Activated CD4-positive, alpha-beta T cell treated with anti-CD3 and anti-CD28 coated beads for 24 hours (primary cell): ENCODE results near the gene EEF1G.
A peak's percentile ranks its signal among the peaks of the same experiment; 100 is the strongest.
"Not testable (repeated sequence)": the region's sequence is repeated elsewhere in the genome, so short reads cannot be mapped to it uniquely, and the experiment has no call there.

Source experiments
- DNase-seq, 2 donors: peaks; one replicate each; pipeline ENCODE4 v3.0.0-alpha.2; 2020; ENCODE audit warnings: low read depth in 2 of 2

EEF1G gene

DNA sequence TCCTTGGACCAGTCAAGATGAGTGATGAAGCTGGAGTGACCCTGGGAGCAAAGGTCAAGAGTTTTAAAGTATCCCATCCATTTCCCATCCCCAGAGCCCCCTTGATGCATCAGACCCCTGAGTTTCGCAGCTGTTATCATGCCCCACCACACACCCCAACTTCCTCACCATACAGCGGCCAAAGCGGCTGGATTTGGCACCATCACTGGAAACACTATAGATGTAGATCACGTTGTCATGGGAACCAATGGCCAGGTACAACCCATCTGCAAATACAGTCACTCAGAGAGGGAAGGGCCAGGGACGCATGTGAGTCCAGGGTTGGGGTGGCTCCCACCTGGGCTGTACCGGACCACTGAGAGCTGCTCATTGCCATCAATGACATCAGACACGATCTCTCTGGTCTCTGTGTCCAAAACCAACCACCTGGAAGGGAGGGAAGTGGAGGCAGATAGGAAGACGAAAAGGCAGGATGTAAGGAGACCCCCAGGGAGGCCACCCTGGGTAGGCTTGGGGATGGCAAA is 30.1 kb upstream of the EEF1G start:
- no peak for DNase-seq

DNA sequence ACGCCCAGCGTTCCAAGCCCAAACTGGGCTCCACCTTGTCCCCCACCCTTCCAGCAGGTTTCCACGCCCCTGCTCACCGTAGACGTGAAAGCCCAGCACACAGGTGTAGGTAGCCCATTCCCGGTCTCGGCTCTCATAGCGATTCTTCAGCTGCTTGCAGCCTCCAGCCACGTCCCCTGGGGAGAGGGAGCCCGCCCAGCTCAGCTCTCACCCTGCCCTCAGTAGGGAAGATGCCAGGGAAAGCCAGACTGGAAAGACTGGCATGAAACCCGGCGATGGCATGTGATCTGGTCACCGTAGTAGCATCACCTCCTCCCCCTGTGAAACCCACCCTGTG is 29.3 kb upstream of the EEF1G start:
- DNase-seq: no peak

DNA sequence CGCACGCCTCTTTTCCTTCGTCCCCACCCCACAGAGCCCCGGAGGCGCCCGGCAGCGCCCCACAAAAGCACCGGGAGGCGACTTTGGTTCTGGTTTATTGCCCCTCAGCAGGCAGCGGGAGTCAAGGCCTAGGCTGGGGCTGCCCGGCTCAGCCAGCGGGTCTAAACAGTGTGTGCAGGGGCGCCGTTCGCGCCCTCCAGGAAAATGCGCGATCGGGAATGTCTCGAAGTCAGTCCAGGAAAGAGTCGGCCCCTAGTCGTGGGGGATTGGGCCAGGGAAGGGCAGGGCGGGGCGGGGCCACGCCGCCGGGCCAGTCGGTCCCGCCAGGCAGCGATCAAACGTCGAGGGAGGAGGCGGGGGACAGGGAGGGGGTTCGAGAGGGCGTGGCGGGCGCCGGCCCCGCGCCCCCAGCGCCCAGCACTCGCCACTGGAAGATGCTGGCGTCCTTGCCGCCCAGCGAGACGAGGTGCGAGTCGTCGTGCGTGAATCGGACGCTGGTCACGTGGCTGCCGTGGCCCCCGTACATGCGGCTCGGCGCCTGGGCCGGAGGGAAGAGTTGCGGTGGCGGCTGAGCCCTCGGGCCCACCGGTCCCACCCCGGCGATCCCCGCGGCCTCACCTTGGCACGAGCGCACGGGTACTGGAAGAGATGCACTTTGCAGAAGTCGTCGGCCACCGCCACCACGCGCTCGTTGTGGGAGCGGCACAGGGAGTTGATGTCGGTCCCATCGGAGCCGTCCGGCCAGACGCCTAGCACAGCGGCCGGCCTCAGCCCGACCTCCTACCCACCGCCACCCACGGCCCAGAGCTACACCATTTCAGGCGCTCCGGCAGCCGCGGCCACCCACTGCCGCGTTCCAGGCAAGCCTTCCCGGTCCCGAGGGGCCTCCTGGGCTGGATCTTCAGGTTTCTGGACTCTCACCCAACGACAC is 28.7 kb upstream of the EEF1G start:
- no peak for DNase-seq

DNA sequence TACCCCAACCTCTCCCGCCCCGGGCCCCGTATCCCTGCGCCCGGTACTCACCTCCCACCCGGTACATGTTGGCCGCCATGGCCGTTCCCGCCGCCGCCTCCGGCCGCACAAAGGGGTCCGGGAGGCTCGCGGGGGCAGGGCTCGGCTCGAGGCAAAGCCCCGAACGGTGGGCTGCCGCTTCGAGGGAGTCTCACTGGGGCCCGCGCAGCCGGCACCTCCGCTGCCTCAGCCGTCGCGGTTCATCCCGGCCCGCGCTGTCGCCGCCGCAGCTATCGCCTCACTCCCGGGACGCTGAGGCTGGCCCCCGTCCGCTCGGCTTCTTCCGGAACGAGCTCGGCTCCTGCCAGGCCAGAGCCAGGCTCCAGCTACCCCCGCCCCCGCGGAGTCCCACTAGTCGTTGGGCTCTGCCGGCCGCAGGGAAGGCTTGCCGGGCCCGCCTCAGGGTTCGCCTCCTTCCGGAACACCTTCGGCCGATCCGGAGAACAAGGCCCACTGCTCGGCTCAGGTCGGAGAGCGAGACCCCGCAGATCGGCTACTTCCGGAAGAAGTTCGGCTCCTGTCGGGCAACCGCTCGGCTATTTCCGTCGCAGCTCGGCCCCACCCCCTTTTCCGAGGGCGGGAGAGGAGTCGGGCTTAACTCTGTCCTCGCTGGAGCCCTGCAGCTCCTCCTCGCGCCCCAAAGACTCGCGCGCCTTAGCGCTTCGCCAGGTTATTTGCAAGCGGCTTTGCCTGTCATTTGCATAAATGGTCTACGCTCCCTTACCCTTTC is 27.9 kb upstream of the EEF1G start, which contains the start of gene MTA2:
Gene MTA2, minus strand, starts transcription at position 494 of the 769 bp plus-strand sequence. Its CDS starts 415 bp downstream, at position 79.
- DNase-seq: peak; percentile 99

DNA sequence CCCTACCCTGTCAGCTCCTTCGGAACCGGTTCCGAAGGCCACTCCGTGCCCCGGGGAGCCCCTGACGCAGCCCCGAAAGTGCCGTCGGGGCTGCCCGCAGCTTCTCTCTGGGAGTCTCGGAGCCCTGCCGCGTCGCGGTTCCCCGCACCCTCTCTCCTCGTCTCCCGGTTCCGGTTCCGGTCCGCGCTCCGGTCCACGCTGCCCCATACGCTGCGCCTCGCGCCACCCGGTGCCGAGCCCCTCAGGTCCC is 27.4 kb upstream of the EEF1G start:
- peak in 1 of 2 donors; percentile 27 for DNase-seq

DNA sequence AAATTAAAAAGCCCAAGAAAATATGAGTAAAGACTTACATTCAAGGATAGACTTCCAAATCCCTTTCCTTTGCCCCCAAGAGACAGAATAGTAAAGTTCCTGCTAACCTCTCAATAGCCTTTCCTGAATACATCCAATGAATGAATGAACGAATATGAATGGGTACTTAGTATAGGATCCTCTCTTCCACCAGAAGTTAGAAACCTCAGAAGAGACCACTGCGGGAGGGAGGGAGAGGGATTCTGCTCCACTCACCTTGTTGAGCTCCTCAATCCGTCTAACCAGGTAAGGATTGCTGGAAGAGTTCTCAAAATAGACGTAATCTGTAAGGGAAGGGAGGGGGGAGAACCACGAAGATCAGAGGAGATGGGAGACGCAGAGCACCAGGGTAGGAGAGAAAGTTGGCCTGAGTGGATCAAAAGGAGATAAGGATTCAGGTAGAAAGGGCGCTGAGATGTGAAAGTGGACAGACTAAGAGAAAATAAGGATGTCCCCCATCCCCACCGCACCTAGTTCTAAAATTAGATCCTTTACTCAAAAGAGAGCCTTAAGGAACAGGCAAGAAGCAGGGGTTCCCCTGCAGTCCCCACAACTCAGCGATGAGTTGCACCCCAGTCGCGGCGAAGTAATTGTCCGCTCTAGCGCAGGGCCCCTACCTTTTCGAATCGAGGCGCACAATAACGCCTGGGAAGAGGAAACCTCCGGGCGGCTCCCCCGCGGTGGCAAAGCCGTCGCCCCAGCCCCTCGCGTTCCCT is 26.9 kb upstream of the EEF1G start:
- no peak for DNase-seq

DNA sequence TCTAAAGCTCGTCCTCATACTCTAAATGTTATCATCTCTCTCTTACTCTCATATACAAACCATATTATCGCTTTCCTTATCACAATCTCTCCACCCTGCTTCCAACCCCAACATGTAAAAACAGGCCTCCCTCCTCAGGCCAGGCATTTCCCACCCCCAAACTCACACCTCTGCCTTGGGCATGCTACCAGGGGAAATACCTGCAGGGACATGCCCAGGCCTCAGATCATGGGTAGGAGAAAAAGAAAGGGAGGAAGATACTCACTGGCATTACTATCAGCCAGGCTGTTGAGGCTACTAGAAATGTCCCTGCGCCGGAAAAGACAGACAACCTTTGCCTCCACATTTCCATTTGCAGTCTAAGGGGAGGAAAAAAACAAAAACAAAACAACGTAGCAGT is 26.2 kb upstream of the EEF1G start:
- DNase-seq: no peak

DNA sequence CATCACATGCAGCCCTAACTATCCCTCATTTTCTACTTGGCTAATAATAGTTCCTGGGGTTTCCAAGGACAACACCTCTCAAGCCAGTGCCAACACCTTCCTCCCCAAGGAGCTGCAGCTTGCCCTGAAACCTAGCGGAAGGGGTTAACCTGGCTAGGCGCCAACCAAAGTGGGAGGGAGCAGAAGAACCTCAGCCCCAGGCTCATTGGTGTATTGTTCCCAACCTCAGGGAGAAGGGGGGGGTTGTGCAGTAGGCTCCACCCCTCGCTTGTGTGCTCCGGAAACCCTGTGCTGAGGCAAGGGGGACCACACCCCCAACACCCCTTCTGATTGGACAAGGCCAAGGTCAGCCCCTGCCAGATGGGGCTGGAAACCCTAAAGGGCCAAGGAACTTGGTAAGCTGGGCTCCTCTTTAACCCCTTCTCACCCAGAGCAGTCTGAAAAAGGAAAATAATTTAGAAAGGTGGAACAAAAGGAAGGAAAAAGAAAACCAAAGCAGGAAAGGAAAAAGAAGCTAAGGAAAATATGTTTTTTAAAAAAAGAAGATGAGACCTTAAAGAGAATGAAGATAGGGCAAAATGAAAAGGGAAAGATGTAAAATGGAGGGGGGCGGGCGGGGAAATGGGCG is 25.5 kb upstream of the EEF1G start:
- peak; percentile 90 to 94 for DNase-seq

DNA sequence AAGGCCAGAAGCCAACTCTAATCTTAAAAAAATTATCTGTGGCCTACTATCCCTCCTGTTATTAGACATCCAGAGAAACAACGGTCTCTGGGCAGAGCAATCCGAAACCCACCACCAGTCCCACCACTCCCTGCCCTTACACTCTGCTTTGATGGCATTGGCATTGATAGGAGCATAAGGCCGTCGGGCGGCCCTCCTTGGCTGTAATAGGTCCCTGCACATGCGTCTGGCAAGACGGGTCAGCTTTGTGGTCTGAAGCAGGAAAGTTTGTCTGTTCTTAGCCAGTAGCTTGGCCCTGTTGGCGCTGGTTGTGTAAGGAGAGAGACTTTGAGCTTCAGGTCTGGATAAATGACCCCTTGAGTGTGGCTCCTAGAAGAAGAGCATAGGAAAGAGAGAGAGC is 21.4 kb upstream of the EEF1G start:
- DNase-seq: no peak

DNA sequence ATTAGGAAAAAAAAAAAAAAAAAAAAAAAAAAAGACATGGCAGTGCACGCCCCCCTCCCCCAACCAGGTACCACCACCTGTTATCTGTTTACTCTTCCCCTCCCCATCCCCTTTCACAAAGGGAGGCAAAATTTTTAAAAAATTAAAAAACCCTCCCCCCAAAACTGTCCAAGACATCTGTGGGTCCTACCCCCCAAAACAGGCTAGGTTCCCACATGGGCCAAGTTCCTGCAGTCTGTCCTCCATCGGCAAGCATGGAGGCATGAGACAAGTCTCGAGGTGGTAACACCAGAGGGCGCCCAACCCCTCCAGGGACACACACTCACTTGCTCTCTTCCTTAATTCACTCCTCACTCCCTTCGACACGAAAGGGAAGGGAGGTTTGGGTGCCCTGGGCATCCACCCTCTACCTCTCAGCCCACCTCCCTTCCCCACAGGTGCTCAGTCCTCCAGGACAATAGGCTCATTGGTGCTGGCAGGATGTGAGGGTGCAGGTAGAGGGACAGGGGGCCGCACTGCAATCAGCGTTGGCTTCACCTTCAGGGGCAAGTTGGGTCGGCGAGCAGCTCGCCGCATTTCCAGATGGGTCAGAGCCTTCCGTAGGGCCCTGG is 19.8 kb upstream of the EEF1G start:
- peak; percentile 62 to 65 for DNase-seq

DNA sequence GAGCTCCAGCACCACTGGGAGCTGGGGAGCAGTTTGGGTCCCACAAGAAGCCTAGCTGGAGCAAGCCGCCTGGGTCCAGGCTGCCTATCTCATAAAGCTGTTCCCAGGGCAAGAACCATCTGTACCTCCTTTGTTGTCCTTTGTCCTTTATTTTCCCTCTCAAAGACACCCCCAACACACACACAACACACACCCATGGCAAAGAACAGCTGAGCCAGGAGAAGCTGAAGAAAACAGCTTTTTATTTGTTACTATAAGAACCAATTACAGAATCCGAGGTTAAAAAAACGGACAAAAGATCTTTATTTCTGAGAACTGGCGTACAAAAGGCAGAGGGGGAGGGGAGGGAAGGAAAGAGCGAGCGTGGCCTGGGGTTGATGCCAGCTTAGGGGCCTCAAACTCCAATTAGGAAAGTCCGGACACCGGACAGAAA is 19.3 kb upstream of the EEF1G start:
- DNase-seq: no peak

DNA sequence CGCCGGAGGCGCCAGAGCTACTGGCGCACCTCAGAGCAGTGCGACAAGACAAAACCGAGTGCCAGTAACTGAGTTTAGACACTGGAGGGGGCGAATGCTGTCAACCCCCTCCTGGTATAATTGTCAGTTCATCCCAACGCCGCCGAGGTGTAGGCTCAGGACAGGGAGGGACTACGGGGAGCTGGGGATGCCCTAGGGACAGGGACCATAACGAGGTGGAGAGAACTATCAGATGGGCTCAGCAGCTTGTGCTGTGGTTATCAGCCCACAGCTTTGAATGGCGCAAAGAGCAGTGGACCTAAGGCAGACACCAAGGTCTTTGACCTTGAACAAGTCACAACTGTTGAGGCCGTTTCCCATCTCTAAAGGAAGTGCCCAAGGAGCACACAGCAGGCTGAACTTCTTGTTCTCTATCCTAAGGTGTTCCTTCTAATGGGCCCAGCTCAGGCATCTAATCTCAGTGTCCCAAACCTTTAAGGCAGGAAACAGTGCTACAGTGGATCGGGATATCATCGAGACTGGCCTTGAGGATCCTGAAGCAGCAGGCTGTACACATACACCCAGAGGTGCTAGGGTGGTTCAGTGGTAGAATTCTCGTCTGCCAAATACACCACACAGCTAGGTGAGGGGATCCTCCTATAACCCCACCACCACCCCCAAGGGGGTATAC is 18.6 kb upstream of the EEF1G start:
- no peak for DNase-seq

DNA sequence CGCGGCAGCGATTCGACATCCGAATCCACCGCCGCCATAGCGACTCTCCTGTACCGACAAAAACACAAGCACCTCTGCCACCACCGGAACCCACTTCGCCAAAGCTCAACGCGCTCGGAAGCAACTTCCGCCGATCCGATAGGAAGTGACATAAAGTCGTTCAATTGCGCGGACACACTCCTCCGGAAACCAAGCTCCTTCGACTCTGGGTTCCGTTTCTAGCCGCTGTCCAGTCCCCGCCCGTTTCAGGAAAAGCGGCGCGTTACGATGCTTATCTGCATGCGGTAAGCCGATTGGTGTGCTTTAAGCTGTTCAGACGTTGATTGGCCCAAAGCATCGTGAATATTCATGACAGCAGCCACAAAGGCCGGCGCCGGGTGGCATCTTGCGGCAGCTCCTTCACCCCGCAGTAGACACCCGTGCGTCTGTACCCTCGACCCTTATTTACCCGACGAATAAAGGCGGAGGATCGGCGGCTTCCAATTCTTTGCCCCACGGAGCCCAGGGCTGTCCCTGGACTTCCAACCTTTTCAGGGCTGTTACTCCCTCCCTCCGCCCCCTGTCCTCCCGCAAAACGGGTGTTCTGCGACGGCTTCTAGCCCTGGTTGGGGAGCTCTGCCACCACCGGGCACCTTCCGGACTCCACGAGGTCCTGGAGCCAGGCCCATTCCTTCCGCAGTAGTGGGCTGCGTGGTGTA is 17.9 kb upstream of the EEF1G start, which contains the start of gene TUT1:
Gene TUT1, minus strand, starts transcription at position 76 of the 698 bp plus-strand sequence. Its CDS starts 38 bp downstream, at position 38.
- DNase-seq: peak; percentile 90

DNA sequence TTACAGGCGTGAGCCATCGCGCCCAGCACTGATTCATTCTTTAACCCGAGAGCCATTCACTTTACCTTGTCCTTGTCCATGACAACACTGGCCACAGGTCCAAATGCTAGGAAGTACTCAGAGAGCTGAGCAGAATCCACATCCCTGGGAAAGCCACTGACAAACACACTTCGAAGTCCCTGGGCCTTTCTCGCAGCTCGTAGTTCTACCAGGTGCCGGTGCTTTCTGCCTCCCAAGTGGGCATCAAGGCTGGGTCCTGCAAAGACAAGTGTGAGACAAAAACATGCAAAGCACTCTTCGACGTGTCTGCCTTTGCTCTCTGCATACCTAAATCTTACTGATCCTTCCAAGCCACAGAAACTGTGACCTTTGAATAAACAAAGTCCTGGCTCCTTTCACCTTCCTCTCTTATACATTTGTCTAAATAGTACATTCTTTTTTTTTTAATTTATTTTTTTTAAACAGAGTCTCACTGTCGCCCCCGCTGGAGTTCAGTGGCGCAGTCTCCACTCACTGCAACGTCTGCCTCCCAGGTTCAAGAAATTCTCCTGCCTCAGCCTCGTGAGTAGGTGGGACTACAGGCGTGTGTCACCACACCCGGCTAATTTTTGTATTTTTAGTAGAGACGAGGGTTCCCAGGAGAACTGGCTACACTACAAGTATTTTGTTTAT is 15.4 kb upstream of the EEF1G start:
- no peak for DNase-seq

DNA sequence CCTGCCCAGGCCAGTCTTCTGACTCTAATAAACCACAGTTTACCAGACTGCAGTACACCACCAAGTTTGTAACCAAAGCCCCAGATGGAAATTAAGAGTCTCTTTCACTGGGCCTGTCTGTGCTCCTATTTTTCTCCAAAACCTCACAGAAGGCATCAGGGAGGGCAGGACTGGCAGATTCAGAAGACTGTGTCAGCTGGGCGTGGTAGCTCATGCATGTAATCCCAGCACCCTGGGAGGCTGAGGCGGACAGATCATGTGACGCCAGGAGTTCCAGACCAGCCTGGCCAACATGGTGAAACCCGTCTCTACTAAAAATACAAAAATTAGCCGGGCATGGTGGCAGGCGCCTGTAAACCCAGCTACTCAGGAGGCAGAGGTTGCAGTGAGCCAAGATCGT is 11.7 kb upstream of the EEF1G start:
- not testable (repeated sequence) for DNase-seq

DNA sequence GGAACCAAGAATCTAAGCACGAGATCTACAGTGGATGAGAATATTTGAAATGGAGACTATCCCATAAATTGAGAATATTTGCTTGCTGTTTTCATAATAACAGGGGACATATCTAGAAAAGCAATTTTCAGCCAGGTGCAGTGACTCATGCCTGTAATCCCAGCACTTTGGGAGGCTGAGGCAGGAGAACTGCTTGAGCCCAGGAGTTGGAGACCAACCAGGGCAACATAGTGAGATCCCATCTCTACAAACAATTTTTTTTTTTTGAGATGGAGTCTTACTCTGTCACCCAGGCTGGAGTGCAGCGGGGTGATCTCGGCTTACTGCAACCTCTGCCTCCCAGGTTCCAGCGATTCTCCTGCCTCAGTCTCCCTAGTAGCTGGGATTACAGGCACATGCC is 8.0 kb upstream of the EEF1G start:
- DNase-seq: not testable (repeated sequence)

DNA sequence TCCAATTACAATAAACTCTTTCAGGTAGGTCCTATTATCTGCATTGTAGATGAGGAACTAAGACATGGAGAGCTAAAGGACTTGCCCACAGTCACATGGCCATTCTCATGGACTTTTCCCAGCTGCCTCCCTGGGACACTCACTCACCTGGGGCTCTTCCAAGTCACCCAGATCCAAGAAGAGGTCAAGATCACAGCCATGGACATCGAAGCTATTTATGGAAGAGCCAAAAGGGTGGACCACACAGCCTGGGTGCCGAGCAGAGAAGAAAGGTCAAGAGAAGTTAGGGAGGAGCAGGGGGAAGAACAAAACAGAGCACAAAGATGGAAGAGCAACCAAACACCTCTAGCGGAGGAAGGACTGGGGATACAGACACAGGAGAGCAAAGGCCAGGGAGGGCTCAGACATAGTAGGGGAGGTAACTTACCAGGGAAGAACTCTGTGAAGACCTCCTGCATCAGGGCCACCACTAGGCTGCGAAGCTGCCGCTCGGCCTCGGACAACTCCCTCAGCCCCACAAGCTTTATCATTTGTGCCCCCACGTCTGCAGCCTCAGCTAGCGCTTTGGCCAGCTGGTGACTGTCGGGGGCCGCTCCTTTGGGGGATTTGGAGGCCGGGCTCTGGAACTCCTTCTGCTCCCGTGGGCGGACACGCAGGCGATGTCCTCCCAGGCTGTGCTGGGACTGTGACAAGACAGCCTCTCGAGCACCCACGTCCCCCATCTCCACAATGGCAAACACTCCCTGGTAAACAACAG is 7.4 kb upstream of the EEF1G start:
- DNase-seq: no peak

DNA sequence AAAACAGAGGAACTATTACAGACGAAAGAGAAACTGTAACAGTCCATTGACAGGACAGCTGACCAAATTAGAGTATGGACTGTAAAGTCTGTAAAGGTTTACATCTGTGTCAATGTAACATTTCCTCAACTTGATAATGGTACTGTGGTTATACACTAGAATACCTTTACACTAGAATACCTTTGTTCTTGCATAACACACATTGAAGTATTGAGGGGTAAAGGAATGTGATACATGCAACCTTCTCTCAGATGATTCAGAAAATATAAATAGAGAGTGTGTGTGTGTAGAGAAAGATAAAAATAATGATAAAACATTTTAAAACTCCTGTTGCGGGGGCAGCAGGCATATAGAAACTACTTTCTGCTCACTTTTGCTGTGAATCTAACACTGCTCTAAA is 5.6 kb upstream of the EEF1G start:
- DNase-seq: no peak

DNA sequence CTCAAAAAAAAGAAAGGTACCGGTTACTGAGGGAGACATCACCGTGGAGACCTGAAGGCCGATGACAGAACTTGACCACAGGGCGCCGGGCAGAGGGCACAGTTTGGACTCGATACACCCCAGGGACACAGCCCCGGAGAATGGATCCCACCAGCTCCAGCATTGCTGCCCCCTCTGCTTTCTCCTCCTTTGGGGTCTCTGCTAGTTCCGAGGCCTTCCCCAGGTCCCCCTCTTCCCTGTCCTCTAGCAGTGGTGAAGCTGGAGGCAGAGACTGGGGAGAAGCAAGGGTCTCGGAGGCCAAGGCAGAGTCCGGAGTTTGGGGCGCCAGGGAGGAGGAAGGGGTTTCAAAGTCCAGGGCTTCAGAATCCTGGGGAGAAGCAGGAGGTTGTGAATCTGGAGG is 4.8 kb upstream of the EEF1G start:
- DNase-seq: no peak
